Stimulated activated naive CD4-positive, alpha-beta T cell treated with Interleukin-2 at 50 U/mL for 16 hours (primary cell): ENCODE measurements around the gene BMP10.
"Not testable (repeated sequence)": the region's sequence is repeated elsewhere in the genome, so short reads cannot be mapped to it uniquely, and the experiment has no call there.

Experiments used
- DNase-seq: peaks from one replicate; lab custom pipeline; 2025; lab: John Stamatoyannopoulos, UW

Gene BMP10

GRCh38 chr2:68871159-68871764, at the start of gene BMP10:
BMP10 (minus strand) TSS chr2:68871397; CDS start chr2:68871358, 39 bp downstream.
- no peak for DNase-seq

- DNase-seq = no peak
Observed at GRCh38 chr2:68920481-68921170, 49.4 kb upstream of the BMP10 start.

- DNase-seq = no peak
Observed at GRCh38 chr2:68918497-68918896, 47.3 kb upstream of the BMP10 start.

GRCh38 chr2:68917034-68917718, 46.0 kb upstream of the BMP10 start:
- DNase-seq = no peak

GRCh38 chr2:68916226-68916625, 45.0 kb upstream of the BMP10 start:
- DNase-seq = no peak

- no peak for DNase-seq
Observed at GRCh38 chr2:68915393-68915792, 44.2 kb upstream of the BMP10 start.

GRCh38 chr2:68913359-68913758, 42.2 kb upstream of the BMP10 start:
- DNase-seq = no peak

- peak; percentile 19 for DNase-seq
Observed at GRCh38 chr2:68912732-68913131, 41.5 kb upstream of the BMP10 start.

- DNase-seq = no peak
Observed at GRCh38 chr2:68912111-68912510, 40.9 kb upstream of the BMP10 start.

GRCh38 chr2:68911709-68912108, 40.5 kb upstream of the BMP10 start:
- DNase-seq = no peak

- no peak for DNase-seq
Observed at GRCh38 chr2:68911246-68911645, 40.0 kb upstream of the BMP10 start.

- DNase-seq = peak; percentile 50
Observed at GRCh38 chr2:68909793-68910674, 38.8 kb upstream of the BMP10 start.

GRCh38 chr2:68908392-68908970, 37.3 kb upstream of the BMP10 start:
- DNase-seq = peak; percentile 85

- no peak for DNase-seq
Observed at GRCh38 chr2:68907920-68908253, 36.7 kb upstream of the BMP10 start.

GRCh38 chr2:68907232-68907919, 36.2 kb upstream of the BMP10 start:
- no peak for DNase-seq

GRCh38 chr2:68906716-68907115, 35.5 kb upstream of the BMP10 start:
- no peak for DNase-seq

GRCh38 chr2:68905116-68905515, 33.9 kb upstream of the BMP10 start:
- no peak for DNase-seq

GRCh38 chr2:68901561-68901960, 30.4 kb upstream of the BMP10 start:
- no peak for DNase-seq

- no peak for DNase-seq
Observed at GRCh38 chr2:68901199-68901514, 30.0 kb upstream of the BMP10 start.

- no peak for DNase-seq
Observed at GRCh38 chr2:68900496-68901198, 29.4 kb upstream of the BMP10 start.

- DNase-seq = not testable (repeated sequence)
Observed at GRCh38 chr2:68895981-68896380, 24.8 kb upstream of the BMP10 start.
